NCI-H2171 treated with DMSO at 0.1 percent for 48 hours (cell line): ENCODE measurements around the gene IGFN1.
A peak's percentile ranks its signal among the peaks of the same experiment; 100 is the strongest.
"Not testable (repeated sequence)": the region's sequence is repeated elsewhere in the genome, so short reads cannot be mapped to it uniquely, and the experiment has no call there.

Source experiments
- DNase-seq: peaks from one replicate; lab custom pipeline; 2025; lab: John Stamatoyannopoulos, UW

The IGFN1 gene

GRCh38 chr1:201190624-201191051, at the start of gene IGFN1:
Gene IGFN1 (plus strand): TSS chr1:201190824. CDS start chr1:201193294, 2,470 bp downstream.
- no peak for DNase-seq

- DNase-seq, result no peak
Observed at GRCh38 chr1:201140941-201141260, 49.7 kb upstream of the IGFN1 start.

GRCh38 chr1:201141418-201141817, 49.2 kb upstream of the IGFN1 start:
- no peak for DNase-seq

- peak; percentile 24 for DNase-seq
Observed at GRCh38 chr1:201142011-201142848, 48.4 kb upstream of the IGFN1 start.

- no peak for DNase-seq
Observed at GRCh38 chr1:201142849-201143725, 47.5 kb upstream of the IGFN1 start.

- DNase-seq, result no peak
Observed at GRCh38 chr1:201143726-201144635, 46.6 kb upstream of the IGFN1 start.

GRCh38 chr1:201144701-201145100, 45.9 kb upstream of the IGFN1 start:
- peak; percentile 60 for DNase-seq

GRCh38 chr1:201145132-201145531, 45.5 kb upstream of the IGFN1 start:
- DNase-seq, result peak; percentile 59

- DNase-seq, result no peak
Observed at GRCh38 chr1:201145816-201146215, 44.8 kb upstream of the IGFN1 start.

GRCh38 chr1:201146626-201147390, 43.8 kb upstream of the IGFN1 start:
- no peak for DNase-seq

- DNase-seq, result no peak
Observed at GRCh38 chr1:201147396-201148015, 43.1 kb upstream of the IGFN1 start.

GRCh38 chr1:201149400-201149799, 41.2 kb upstream of the IGFN1 start:
- peak; percentile 7 for DNase-seq

- no peak for DNase-seq
Observed at GRCh38 chr1:201153474-201154388, 36.9 kb upstream of the IGFN1 start.

GRCh38 chr1:201154389-201155165, 36.0 kb upstream of the IGFN1 start, which contains the start of gene TMEM9:
Gene TMEM9 (minus strand): TSS chr1:201154474. CDS start chr1:201153923, 551 bp downstream.
- peak; percentile 95 for DNase-seq

GRCh38 chr1:201155354-201155753, 35.3 kb upstream of the IGFN1 start:
- no peak for DNase-seq

GRCh38 chr1:201156346-201156745, 34.3 kb upstream of the IGFN1 start:
- DNase-seq, result no peak

GRCh38 chr1:201156819-201157218, 33.8 kb upstream of the IGFN1 start:
- DNase-seq, result peak; percentile 4

- no peak for DNase-seq
Observed at GRCh38 chr1:201157949-201158348, 32.7 kb upstream of the IGFN1 start.

GRCh38 chr1:201163036-201163435, 27.6 kb upstream of the IGFN1 start:
- not testable (repeated sequence) for DNase-seq
